B cell (primary cell): ENCODE measurements around the gene FUBP3.

Experiments used
- EZH2 ChIP-seq: IDR thresholded peaks from 2 replicates; pipeline ENCODE4 v1.6.1; 2012; ENCODE audit warnings: borderline replicate concordance, low read depth, mild to moderate bottlenecking, moderate library complexity, low read length; ENCODE audit not compliant: insufficient read depth, poor library complexity, severe bottlenecking
- TF ChIP-seq, protein P1 (sequence below): fragments of 200-600 bp; IDR thresholded peaks from one replicate; pipeline ENCODE4 v1.8.0; 2022; ENCODE audit warnings: antibody characterized with exemption, mild to moderate bottlenecking

DNA sequence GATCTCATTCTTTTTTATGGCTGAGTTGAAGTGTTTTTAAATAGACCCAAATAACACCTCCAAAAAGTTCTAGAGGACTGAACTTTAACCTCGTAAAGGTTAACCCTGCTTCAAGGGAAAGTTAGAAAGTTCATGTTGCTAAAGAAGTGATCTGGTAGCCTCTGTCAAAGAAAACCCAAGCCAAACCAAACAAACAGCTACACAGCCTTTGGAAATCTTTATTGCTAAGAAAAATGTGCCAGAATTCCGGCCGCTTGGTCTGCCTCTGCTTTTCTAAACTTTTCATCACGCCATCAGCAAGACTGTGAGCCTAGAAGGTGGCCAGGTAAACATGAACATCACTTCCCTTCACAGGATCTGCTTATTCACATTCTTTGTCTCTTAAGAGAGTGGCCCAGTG, 17.9 kb downstream of the FUBP3 start:
- no peak for TF ChIP-seq EZH2
- TF ChIP-seq, protein P1, sequence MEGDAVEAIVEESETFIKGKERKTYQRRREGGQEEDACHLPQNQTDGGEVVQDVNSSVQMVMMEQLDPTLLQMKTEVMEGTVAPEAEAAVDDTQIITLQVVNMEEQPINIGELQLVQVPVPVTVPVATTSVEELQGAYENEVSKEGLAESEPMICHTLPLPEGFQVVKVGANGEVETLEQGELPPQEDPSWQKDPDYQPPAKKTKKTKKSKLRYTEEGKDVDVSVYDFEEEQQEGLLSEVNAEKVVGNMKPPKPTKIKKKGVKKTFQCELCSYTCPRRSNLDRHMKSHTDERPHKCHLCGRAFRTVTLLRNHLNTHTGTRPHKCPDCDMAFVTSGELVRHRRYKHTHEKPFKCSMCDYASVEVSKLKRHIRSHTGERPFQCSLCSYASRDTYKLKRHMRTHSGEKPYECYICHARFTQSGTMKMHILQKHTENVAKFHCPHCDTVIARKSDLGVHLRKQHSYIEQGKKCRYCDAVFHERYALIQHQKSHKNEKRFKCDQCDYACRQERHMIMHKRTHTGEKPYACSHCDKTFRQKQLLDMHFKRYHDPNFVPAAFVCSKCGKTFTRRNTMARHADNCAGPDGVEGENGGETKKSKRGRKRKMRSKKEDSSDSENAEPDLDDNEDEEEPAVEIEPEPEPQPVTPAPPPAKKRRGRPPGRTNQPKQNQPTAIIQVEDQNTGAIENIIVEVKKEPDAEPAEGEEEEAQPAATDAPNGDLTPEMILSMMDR = no peak
